H9 (cell line): ENCODE results near the gene ZNF622. TPM values are rescaled to one million over a fixed set of nuclear protein-coding genes. Genes with fewer than 3 reads are reported as not detected.

ENCODE experiments used
- DNase-seq: peaks from one replicate; pipeline ENCODE4 v3.0.0-alpha.2; 2017
- H2AFZ ChIP-seq: one replicate; pipeline ENCODE4 v1.6.1; 2013; ENCODE audit warnings: mild to moderate bottlenecking, low read length, control low read depth, moderate library complexity
- H2AK5ac ChIP-seq: 2 replicates; pipeline ENCODE4 v1.6.1; 2013; ENCODE audit warnings: low read length, control low read depth, mixed read lengths; ENCODE audit not compliant: insufficient read length
- H2BK120ac ChIP-seq: one replicate; pipeline ENCODE4 v1.6.1; 2013; ENCODE audit warnings: low read depth, mild to moderate bottlenecking, low read length, control low read depth, inconsistent platforms; ENCODE audit not compliant: poor library complexity, severe bottlenecking
- H2BK12ac ChIP-seq: 2 replicates; pipeline ENCODE4 v1.6.1; 2013; ENCODE audit warnings: low read length, control low read depth, mixed read lengths, low read depth; ENCODE audit not compliant: insufficient read length
- H2BK15ac ChIP-seq: 2 replicates; pipeline ENCODE4 v1.6.1; 2013; ENCODE audit warnings: low read depth, low read length, control low read depth
- H2BK20ac ChIP-seq: one replicate; pipeline ENCODE4 v1.6.1; 2013; ENCODE audit warnings: low read depth, mild to moderate bottlenecking, low read length, control low read depth, inconsistent platforms; ENCODE audit not compliant: poor library complexity, severe bottlenecking
- H2BK5ac ChIP-seq: 2 replicates; pipeline ENCODE4 v1.6.1; 2013; ENCODE audit warnings: low read length, control low read depth, mixed read lengths; ENCODE audit not compliant: insufficient read length
- H3K14ac ChIP-seq: 2 replicates; pipeline ENCODE4 v1.6.1; 2013; ENCODE audit warnings: low read length, control low read depth; ENCODE audit not compliant: insufficient read depth
- H3K18ac ChIP-seq: 2 replicates; pipeline ENCODE4 v1.6.1; 2013; ENCODE audit warnings: low read depth, mild to moderate bottlenecking, mixed read lengths, low read length, control low read depth; ENCODE audit not compliant: insufficient read length
- H3K23ac ChIP-seq: 2 replicates; pipeline ENCODE4 v1.6.1; 2013; ENCODE audit warnings: low read length, control low read depth, mixed read lengths, low read depth; ENCODE audit not compliant: insufficient read length
- H3K23me2 ChIP-seq: 2 replicates; pipeline ENCODE4 v1.6.1; 2013; ENCODE audit warnings: low read depth, mild to moderate bottlenecking, mixed read lengths, low read length, control low read depth; ENCODE audit not compliant: insufficient read length, poor library complexity, severe bottlenecking
- H3K27ac ChIP-seq: 2 replicates; pipeline ENCODE4 v1.5.1; 2013; ENCODE audit warnings: low read length, control low read depth, mixed read lengths, low read depth; ENCODE audit not compliant: insufficient read length
- H3K27me3 ChIP-seq: 2 replicates; pipeline ENCODE4 v1.6.1; 2013; ENCODE audit warnings: low read length, control low read depth, inconsistent platforms; ENCODE audit not compliant: insufficient read depth
- H3K4ac ChIP-seq: 2 replicates; pipeline ENCODE4 v1.6.1; 2013; ENCODE audit warnings: low read depth, mild to moderate bottlenecking, control low read depth, inconsistent platforms, low read length, moderate library complexity
- H3K4me1 ChIP-seq: 2 replicates; pipeline ENCODE4 v1.6.1; 2013; ENCODE audit warnings: low read length, control low read depth, inconsistent platforms; ENCODE audit not compliant: insufficient read depth
- H3K4me2 ChIP-seq: 2 replicates; pipeline ENCODE4 v1.6.1; 2013; ENCODE audit warnings: low read length, control low read depth, mixed read lengths; ENCODE audit not compliant: insufficient read length, insufficient read depth
- H3K56ac ChIP-seq: 2 replicates; pipeline ENCODE4 v1.6.1; 2013; ENCODE audit warnings: low read depth, mild to moderate bottlenecking, mixed read lengths, low read length, control low read depth; ENCODE audit not compliant: insufficient read length
- H3K79me1 ChIP-seq: 2 replicates; pipeline ENCODE4 v1.6.1; 2013; ENCODE audit warnings: low read depth, mild to moderate bottlenecking, moderate library complexity, low read length, control low read depth, inconsistent platforms; ENCODE audit not compliant: insufficient read depth, poor library complexity, severe bottlenecking
- H3K79me2 ChIP-seq: 2 replicates; pipeline ENCODE4 v1.6.1; 2013; ENCODE audit warnings: low read length, control low read depth, inconsistent platforms; ENCODE audit not compliant: insufficient read depth
- H3K9ac ChIP-seq: 2 replicates; pipeline ENCODE4 v1.6.1; 2013; ENCODE audit warnings: low read length, control low read depth, mixed read lengths; ENCODE audit not compliant: insufficient read length; ENCODE audit errors: extremely low read depth
- H3K9me3 ChIP-seq: one replicate; pipeline ENCODE4 v1.6.1; 2013; ENCODE audit warnings: low read depth, low read length, inconsistent platforms; ENCODE audit not compliant: control insufficient read depth
- H3T11ph ChIP-seq: one replicate; pipeline ENCODE4 v1.6.1; 2013; ENCODE audit warnings: mild to moderate bottlenecking, low read length, control low read depth, inconsistent platforms
- H4K20me1 ChIP-seq: one replicate; pipeline ENCODE4 v1.6.1; 2013; ENCODE audit not compliant: control insufficient read depth, insufficient read length, insufficient read depth
- H4K5ac ChIP-seq: 2 replicates; pipeline ENCODE4 v1.6.1; 2013; ENCODE audit warnings: low read depth, mild to moderate bottlenecking, mixed read lengths, low read length, control low read depth; ENCODE audit not compliant: insufficient read length
- H4K8ac ChIP-seq: replicated peaks from 2 replicates; pipeline ENCODE4 v1.6.1; 2013; ENCODE audit warnings: low read length, control low read depth, mixed read lengths, low read depth; ENCODE audit not compliant: insufficient read length
- H4K91ac ChIP-seq: 2 replicates; pipeline ENCODE4 v1.6.1; 2013; ENCODE audit warnings: low read depth, mild to moderate bottlenecking, moderate library complexity, mixed read lengths, low read length, control low read depth; ENCODE audit not compliant: insufficient read length
- H3K27ac Mint-ChIP-seq, 3 experiments: 2 replicates in 2 of 3; 3 replicates in 1 of 3; pipeline ENCODE4 v1.8.0; 2020 to 2021; ENCODE audit warnings: mixed read lengths in 3 of 3, mild to moderate bottlenecking in 1 of 3, moderate library complexity in 1 of 3
- H3K27me3 Mint-ChIP-seq: 2 replicates; pipeline ENCODE4 v1.8.0; 2021; ENCODE audit warnings: low read depth, mild to moderate bottlenecking, moderate library complexity, mixed read lengths
- H3K36me3 Mint-ChIP-seq, 3 experiments: 2 replicates in 2 of 3; 3 replicates in 1 of 3; pipeline ENCODE4 v1.8.0; 2020 to 2021; ENCODE audit warnings: low read depth in 3 of 3, mixed read lengths in 3 of 3; ENCODE audit not compliant: insufficient read depth in 1 of 3
- H3K4me1 Mint-ChIP-seq, 2 experiments: 2 replicates each; pipeline ENCODE4 v1.8.0; 2020; ENCODE audit warnings: mixed read lengths in 2 of 2
- H3K4me3 Mint-ChIP-seq, 2 experiments: 2 replicates in 1 of 2; 3 replicates in 1 of 2; pipeline ENCODE4 v1.8.0; 2020 to 2021; ENCODE audit warnings: mild to moderate bottlenecking in 2 of 2, mixed read lengths in 2 of 2, moderate library complexity in 1 of 2
- H3K9me3 Mint-ChIP-seq, 2 experiments: 2 replicates in 1 of 2; 3 replicates in 1 of 2; pipeline ENCODE4 v1.8.0; 2020; ENCODE audit warnings: mild to moderate bottlenecking in 2 of 2, mixed read lengths in 2 of 2, moderate library complexity in 1 of 2
- WGBS: extraction: QIAGEN DNeasy Blood & Tissue Kit; methylation state at CpG from one replicate; pipeline ENCODE4 v1.1.7; 2013; ENCODE audit warnings: missing lambda C conversion rate, low lambda C conversion rate, mixed read lengths; ENCODE audit not compliant: insufficient read length; ENCODE audit errors: extremely low coverage; 5-methylcytosine and 5-hydroxymethylcytosine counted together
- total RNA-seq: library from RNA; stranded (reverse); gene quantifications from 2 replicates; pipeline ENCODE4 v1.2.1, GENCODE V29; 2021
- TF ChIP-seq, protein P1 (sequence below): fragments of 200-600 bp; sonication (generic); conservative IDR thresholded peaks from 3 replicates; pipeline ENCODE4 v1.8.0; 2021; ENCODE audit warnings: antibody characterized with exemption, mild to moderate bottlenecking

ZNF622 gene
- total RNA-seq, 1 experiment from 2014 or later = 42.2 TPM

DNA sequence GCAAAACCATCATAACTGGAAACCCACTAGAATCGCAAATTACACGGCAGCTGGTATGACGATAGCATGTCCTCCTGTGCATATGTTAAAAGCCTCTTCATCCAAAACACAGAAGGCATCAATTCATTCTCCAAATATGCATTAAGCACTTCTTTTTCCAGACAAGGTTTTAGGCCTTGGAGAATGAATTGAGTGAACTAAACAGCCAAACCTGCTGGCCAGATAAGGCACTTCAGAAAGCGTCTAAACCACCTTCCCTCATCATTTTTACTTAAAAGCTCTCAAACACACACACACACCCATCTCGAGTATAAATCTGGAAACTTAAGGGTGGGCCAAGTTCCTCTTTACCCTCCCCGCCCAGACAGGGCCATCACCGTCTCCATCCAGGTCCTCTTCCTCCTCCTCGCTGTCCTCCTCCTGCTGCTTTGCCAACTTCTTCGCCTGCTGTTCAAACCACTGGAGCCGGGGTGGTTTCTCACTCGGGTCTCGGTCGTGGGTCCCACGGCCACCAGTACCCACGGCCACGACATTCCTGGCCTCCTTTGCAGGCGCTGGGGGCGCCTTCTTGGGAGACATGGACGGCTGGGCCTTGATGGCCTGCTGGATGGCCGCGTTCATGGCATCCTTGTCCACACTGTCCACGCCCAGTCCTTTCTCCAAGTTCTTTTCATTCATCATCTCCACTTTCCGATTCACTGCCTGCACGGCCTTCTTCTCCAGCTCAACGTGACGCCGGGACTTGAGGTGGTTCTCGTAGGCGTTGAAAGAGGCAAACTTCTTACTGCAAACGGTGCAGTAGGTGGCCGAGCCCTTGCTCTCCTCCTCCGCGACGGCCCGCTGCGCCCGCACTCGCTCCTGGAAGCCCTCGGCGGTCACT, 696 bp downstream of the ZNF622 start:
- no peaks in the 10 kb centered on the region for H3K9me3 Mint-ChIP-seq

More for the DNA sequence above, 696 bp downstream of the ZNF622 start:
- H3K36me3 Mint-ChIP-seq = peaks cover 13 to 34% (median 33%) of the 10 kb centered on the region in 3 experiments
- Histone ChIP-seq H2BK12ac (no peak overlapping the region), H3K14ac (no peak overlapping the region; the same call in 1 of the 2 replicates), H3K23ac (no peak overlapping the region), H3K27me3 (no peaks in the 10 kb centered on the region), H2BK15ac (no peak overlapping the region), H3K56ac (no peak overlapping the region), H2BK20ac (no peak overlapping the region), H3K79me2 (peaks cover 13% of the 10 kb centered on the region; the same call in 1 of the 2 replicates), H4K5ac (no peak overlapping the region), H3K79me1 (peaks cover 3% of the 10 kb centered on the region), H3K4me2 (peak overlapping the region; percentile 95), H2AK5ac (no peak overlapping the region), H3K27ac (no peak overlapping the region), H4K91ac (no peak overlapping the region), H4K20me1 (peaks cover 4% of the 10 kb centered on the region), H3K18ac (no peak overlapping the region), H3K9me3 (no peaks in the 10 kb centered on the region), H2BK120ac (no peak overlapping the region), H2BK5ac (no peak overlapping the region), H2AFZ (no peak overlapping the region), H3K23me2 (peaks cover 10% of the 10 kb centered on the region), H3K4ac (no peak overlapping the region), H3T11ph (no peak overlapping the region), H3K4me1 (no peaks in the 10 kb centered on the region; the same call in 1 of the 2 replicates), H3K9ac (peak overlapping the region; percentile 68), H4K8ac (no peak overlapping the region)
- no CpG with 5 or more reads among the region's 40 CpGs for WGBS
- DNase-seq = no peak
- no peaks in the 10 kb centered on the region; the same call in 1 of the 2 replicates for H3K27me3 Mint-ChIP-seq
- H3K4me1 Mint-ChIP-seq = peaks cover 26 to 29% of the 10 kb centered on the region in 2 experiments
- H3K4me3 Mint-ChIP-seq = peak overlapping the region; percentile 97 to 99
- H3K27ac Mint-ChIP-seq = peak overlapping the region in 2 of 3 experiments; percentile 86 to 98; a peak in 5 of 7 replicates
- TF ChIP-seq, protein P1, sequence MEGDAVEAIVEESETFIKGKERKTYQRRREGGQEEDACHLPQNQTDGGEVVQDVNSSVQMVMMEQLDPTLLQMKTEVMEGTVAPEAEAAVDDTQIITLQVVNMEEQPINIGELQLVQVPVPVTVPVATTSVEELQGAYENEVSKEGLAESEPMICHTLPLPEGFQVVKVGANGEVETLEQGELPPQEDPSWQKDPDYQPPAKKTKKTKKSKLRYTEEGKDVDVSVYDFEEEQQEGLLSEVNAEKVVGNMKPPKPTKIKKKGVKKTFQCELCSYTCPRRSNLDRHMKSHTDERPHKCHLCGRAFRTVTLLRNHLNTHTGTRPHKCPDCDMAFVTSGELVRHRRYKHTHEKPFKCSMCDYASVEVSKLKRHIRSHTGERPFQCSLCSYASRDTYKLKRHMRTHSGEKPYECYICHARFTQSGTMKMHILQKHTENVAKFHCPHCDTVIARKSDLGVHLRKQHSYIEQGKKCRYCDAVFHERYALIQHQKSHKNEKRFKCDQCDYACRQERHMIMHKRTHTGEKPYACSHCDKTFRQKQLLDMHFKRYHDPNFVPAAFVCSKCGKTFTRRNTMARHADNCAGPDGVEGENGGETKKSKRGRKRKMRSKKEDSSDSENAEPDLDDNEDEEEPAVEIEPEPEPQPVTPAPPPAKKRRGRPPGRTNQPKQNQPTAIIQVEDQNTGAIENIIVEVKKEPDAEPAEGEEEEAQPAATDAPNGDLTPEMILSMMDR = no peak; the same call in 2 of the 3 replicates
